Esophagus muscularis mucosa (tissue), 4 donors: ENCODE data around the gene CD300LF. TPM values are rescaled to one million over a fixed set of nuclear protein-coding genes. Genes with fewer than 3 reads are reported as not detected.

Experiments used
- DNase-seq: peaks from one replicate; pipeline ENCODE4 v3.0.0-alpha.2; 2017; ENCODE audit errors: extremely low spot score
- H3K27ac ChIP-seq, 4 donors: fragments of 200-600 bp; sonication (generic); replicated peaks in 1 of 4; 1 replicate in 3 of 4; 2 replicates in 1 of 4; pipeline ENCODE4 v1.5.1; 2016 to 2019; ENCODE audit warnings: mild to moderate bottlenecking in 1 of 4
- H3K27me3 ChIP-seq, 4 donors: fragments of 200-600 bp; sonication (generic); one replicate each; pipeline versions ENCODE4 v1.5.1 to v1.6.0; 2016 to 2019
- H3K36me3 ChIP-seq, 4 donors: fragments of 200-600 bp; sonication (generic); one replicate each; pipeline ENCODE4 v1.5.1; 2016 to 2019
- H3K4me1 ChIP-seq, 4 donors: fragments of 200-600 bp; sonication (generic); one replicate each; pipeline ENCODE4 v1.5.1; 2016 to 2019
- H3K4me3 ChIP-seq, 4 donors: fragments of 200-600 bp; sonication (generic); 1 replicate in 2 of 4; 2 replicates in 2 of 4; pipeline ENCODE4 v1.5.1; 2016 to 2019; ENCODE audit warnings: mild to moderate bottlenecking in 4 of 4, moderate library complexity in 1 of 4
- H3K9me3 ChIP-seq, 4 donors: fragments of 200-600 bp; sonication (generic); 1 replicate in 3 of 4; 2 replicates in 1 of 4; pipeline ENCODE4 v1.5.1; 2016 to 2019
- CTCF ChIP-seq, 3 experiments: fragments of 200-600 bp in 2 of 3; fragments of 450-650 bp in 1 of 3; sonication (generic) in 2 of 3; IDR thresholded peaks; one replicate each; pipeline ENCODE4 v1.5.1; 2017 to 2019; ENCODE audit warnings: antibody characterized with exemption in 3 of 3, mild to moderate bottlenecking in 2 of 3, moderate library complexity in 1 of 3
- EP300 ChIP-seq: sonication (generic); formaldehyde crosslinking; IDR thresholded peaks from one replicate; pipeline ENCODE4 v1.6.1; 2017; ENCODE audit warnings: antibody characterized with exemption
- POLR2A ChIP-seq: fragments of 450-650 bp; IDR thresholded peaks from one replicate; pipeline ENCODE4 v1.6.1; 2017; ENCODE audit warnings: antibody characterized with exemption, moderate library complexity, mild to moderate bottlenecking, low read depth
- POLR2AphosphoS5 ChIP-seq, 2 donors: sonication (generic); formaldehyde crosslinking; IDR thresholded peaks; one replicate each; pipeline ENCODE4 v1.6.1; 2017; ENCODE audit warnings: antibody characterized with exemption in 2 of 2
- WGBS: methylation state at CpG from one replicate; pipeline ENCODE4 v1.1.5; 2018; 5-methylcytosine and 5-hydroxymethylcytosine counted together
- intact Hi-C: fragments of 100-400 bp; cut with DNase I; formaldehyde crosslinking; loops from one replicate; pipeline ENCODE4 v1.15.1; 2023
- total RNA-seq, 4 donors: library from RNA; depleted of rRNA; stranded (reverse); fragments of >200 nt; gene quantifications; one replicate each; pipeline versions ENCODE4 v1.1.0 to v1.2.1, GENCODE V29; 2016

Gene CD300LF
- total RNA-seq, 4 donors from 2014 or later, result 0.26 to 0.99 (median 0.42) TPM; not detected in 1

GRCh38 chr17:74757502-74757901 is 44.8 kb upstream of the CD300LF start:
- intact Hi-C loops, result no loop called here
- 74% methylated on average over 2 of the region's 3 CpGs for WGBS
- Histone ChIP-seq H3K27me3 (peaks cover 0 to 17% (median 0%) of the 10 kb centered on the region in 4 donors), H3K4me3 (no peak overlapping the region), H3K36me3 (peaks cover 0 to 4% (median 0%) of the 10 kb centered on the region in 4 donors), H3K27ac (no peak overlapping the region), H3K4me1 (peaks cover 45 to 57% (median 51%) of the 10 kb centered on the region in 4 donors), H3K9me3 (no peaks in the 10 kb centered on the region)
- DNase-seq, result no peak
- TF ChIP-seq EP300 (no peak), POLR2A (no peak), POLR2AphosphoS5 (IDR thresholded peaks at IDR 0.05) (no peak), CTCF (IDR thresholded peaks at IDR 0.05) (no peak)

GRCh38 chr17:74756891-74757290 is 44.2 kb upstream of the CD300LF start:
- no peak for TF ChIP-seq POLR2AphosphoS5 (IDR thresholded peaks at IDR 0.05)
- no peak for TF ChIP-seq CTCF (IDR thresholded peaks at IDR 0.05)
- H3K4me1 ChIP-seq, result peaks cover 45 to 56% (median 54%) of the 10 kb centered on the region in 4 donors
- no peak overlapping the region for H3K4me3 ChIP-seq
- DNase-seq, result no peak
- WGBS, result 86% methylated on average over 3 of the region's 3 CpGs
- intact Hi-C loops, result no loop called here
- no peaks in the 10 kb centered on the region for H3K36me3 ChIP-seq
- peaks cover 0 to 17% (median 0%) of the 10 kb centered on the region in 4 donors for H3K27me3 ChIP-seq
- H3K9me3 ChIP-seq, result no peaks in the 10 kb centered on the region
- no peak overlapping the region for H3K27ac ChIP-seq

GRCh38 chr17:74755533-74755932 is 42.8 kb upstream of the CD300LF start:
- Histone ChIP-seq H3K9me3 (no peaks in the 10 kb centered on the region), H3K4me3 (no peak overlapping the region), H3K4me1 (peaks cover 49 to 57% (median 53%) of the 10 kb centered on the region in 4 donors), H3K27ac (no peak overlapping the region), H3K27me3 (peaks cover 0 to 17% (median 0%) of the 10 kb centered on the region in 4 donors), H3K36me3 (no peaks in the 10 kb centered on the region)
- intact Hi-C loops, result no loop called here
- DNase-seq, result no peak
- 88% methylated on average over 8 of the region's 8 CpGs for WGBS
- TF ChIP-seq POLR2A (no peak), POLR2AphosphoS5 (IDR thresholded peaks at IDR 0.05) (no peak), CTCF (IDR thresholded peaks at IDR 0.05) (no peak), EP300 (no peak)

GRCh38 chr17:74754832-74755231 is 42.1 kb upstream of the CD300LF start:
- intact Hi-C loops, result no loop called here
- Histone ChIP-seq H3K36me3 (no peaks in the 10 kb centered on the region), H3K4me1 (peaks cover 44 to 57% (median 53%) of the 10 kb centered on the region in 4 donors), H3K4me3 (no peak overlapping the region), H3K27me3 (peaks cover 0 to 17% (median 0%) of the 10 kb centered on the region in 4 donors), H3K27ac (no peak overlapping the region), H3K9me3 (no peaks in the 10 kb centered on the region)
- no peak for TF ChIP-seq POLR2AphosphoS5 (IDR thresholded peaks at IDR 0.05)
- no peak for TF ChIP-seq POLR2A
- no peak for TF ChIP-seq EP300
- no peak for TF ChIP-seq CTCF (IDR thresholded peaks at IDR 0.05)
- 100% methylated on average over 3 of the region's 3 CpGs for WGBS
- DNase-seq, result no peak

GRCh38 chr17:74752822-74753401 is 40.2 kb upstream of the CD300LF start:
- H3K27me3 ChIP-seq, result peaks cover 0 to 13% (median 0%) of the 10 kb centered on the region in 4 donors
- DNase-seq, result no peak
- no peaks in the 10 kb centered on the region for H3K9me3 ChIP-seq
- H3K4me3 ChIP-seq, result no peak overlapping the region
- no peaks in the 10 kb centered on the region for H3K36me3 ChIP-seq
- no peak overlapping the region for H3K27ac ChIP-seq
- intact Hi-C loops, result no loop called here
- TF ChIP-seq POLR2A (no peak), POLR2AphosphoS5 (IDR thresholded peaks at IDR 0.05) (no peak), CTCF (IDR thresholded peaks at IDR 0.05) (no peak), EP300 (no peak)
- 95% methylated on average over 7 of the region's 7 CpGs for WGBS
- peaks cover 26 to 53% (median 49%) of the 10 kb centered on the region in 4 donors for H3K4me1 ChIP-seq
